Endothelial cell of hepatic sinusoid (primary cell): ENCODE data around the gene CCL16.
"Not testable (repeated sequence)": the region's sequence is repeated elsewhere in the genome, so short reads cannot be mapped to it uniquely, and the experiment has no call there.

Experiments
- in situ Hi-C: cut with HindIII; loops from 2 replicates; pipeline ENCODE4 v1.10.0; 2017; ENCODE audit warnings: low sequenced_read_pairs

Gene CCL16

GRCh38 chr17:35942588-35943186 is 38.6 kb downstream of the CCL16 start:
- in situ Hi-C loops, result no loop called here

- in situ Hi-C loops, result not testable (repeated sequence)
Measured at GRCh38 chr17:35938492-35938891, 42.8 kb downstream of the CCL16 start.

GRCh38 chr17:35936063-35936462 is 45.2 kb downstream of the CCL16 start:
- in situ Hi-C loops, result no loop called here

- in situ Hi-C loops, result no loop called here
Measured at GRCh38 chr17:35934760-35935159, 46.5 kb downstream of the CCL16 start.

GRCh38 chr17:35932586-35932985 is 48.7 kb downstream of the CCL16 start:
- in situ Hi-C loops, result no loop called here

GRCh38 chr17:35931794-35932425 is 49.4 kb downstream of the CCL16 start:
- in situ Hi-C loops, result no loop called here

GRCh38 chr17:35930211-35931065 is 50.9 kb downstream of the CCL16 start, which contains the start of gene RDM1:
TSS of gene RDM1 (minus strand) at chr17:35930773. CDS start at chr17:35930727, 46 bp downstream.
- in situ Hi-C loops, result no loop called here

GRCh38 chr17:35927714-35928113 is 53.6 kb downstream of the CCL16 start:
- in situ Hi-C loops, result no loop called here
